Measurements from ENCODE around the gene PDCD1.
"Not testable (repeated sequence)": the region's sequence is repeated elsewhere in the genome, so short reads cannot be mapped to it uniquely, and the experiment has no call there.

Gene PDCD1

DNA sequence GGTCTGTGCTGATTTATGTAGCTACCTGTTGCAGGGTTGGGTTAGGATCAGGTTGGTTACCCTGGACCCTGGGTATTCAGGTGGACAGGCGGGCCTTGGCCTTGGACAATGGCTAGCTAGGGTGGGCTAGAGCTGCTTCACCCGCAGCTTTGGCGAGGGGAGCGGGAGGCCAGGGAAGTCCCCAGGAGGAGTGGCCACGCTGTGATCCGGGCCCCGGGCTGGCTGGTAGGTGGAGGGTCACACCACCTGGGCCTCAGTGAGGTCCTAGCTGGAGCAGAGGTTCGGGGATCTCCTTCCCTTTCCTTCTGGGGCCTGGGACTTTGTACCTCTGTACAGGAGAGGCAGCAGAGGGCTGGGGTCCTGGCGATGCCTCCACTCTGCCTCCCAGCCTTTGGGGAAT, 20.6 kb upstream of the PDCD1 start:
- in situ Hi-C loops (cut with MboI; ENCODE audit: low sequenced_read_pairs), result no loop called here

GRCh38 chr2:241877989-241878970, 19.6 kb upstream of the PDCD1 start:
- in situ Hi-C loops (cut with MboI; ENCODE audit: low sequenced_read_pairs), result no loop called here

GRCh38 chr2:241877197-241877685, 18.5 kb upstream of the PDCD1 start:
- in situ Hi-C loops (cut with MboI; ENCODE audit: low sequenced_read_pairs), result no loop called here

- in situ Hi-C loops (cut with MboI; ENCODE audit: low sequenced_read_pairs), result no loop called here
Measured at GRCh38 chr2:241876528-241877196, 18.0 kb upstream of the PDCD1 start.

GRCh38 chr2:241875754-241876527, 17.2 kb upstream of the PDCD1 start:
- in situ Hi-C loops (cut with MboI; ENCODE audit: low sequenced_read_pairs), result not testable (repeated sequence)

- in situ Hi-C loops (cut with MboI; ENCODE audit: low sequenced_read_pairs), result no loop called here
Measured at GRCh38 chr2:241874277-241874925, 15.7 kb upstream of the PDCD1 start.

GRCh38 chr2:241873803-241874110, 15.1 kb upstream of the PDCD1 start:
- in situ Hi-C loops (cut with MboI; ENCODE audit: low sequenced_read_pairs), result no loop called here

- in situ Hi-C loops (cut with MboI; ENCODE audit: low sequenced_read_pairs), result no loop called here
Measured at GRCh38 chr2:241873081-241873802, 14.5 kb upstream of the PDCD1 start.

GRCh38 chr2:241872313-241872642, 13.6 kb upstream of the PDCD1 start:
- in situ Hi-C loops (cut with MboI; ENCODE audit: low sequenced_read_pairs), result no loop called here

DNA sequence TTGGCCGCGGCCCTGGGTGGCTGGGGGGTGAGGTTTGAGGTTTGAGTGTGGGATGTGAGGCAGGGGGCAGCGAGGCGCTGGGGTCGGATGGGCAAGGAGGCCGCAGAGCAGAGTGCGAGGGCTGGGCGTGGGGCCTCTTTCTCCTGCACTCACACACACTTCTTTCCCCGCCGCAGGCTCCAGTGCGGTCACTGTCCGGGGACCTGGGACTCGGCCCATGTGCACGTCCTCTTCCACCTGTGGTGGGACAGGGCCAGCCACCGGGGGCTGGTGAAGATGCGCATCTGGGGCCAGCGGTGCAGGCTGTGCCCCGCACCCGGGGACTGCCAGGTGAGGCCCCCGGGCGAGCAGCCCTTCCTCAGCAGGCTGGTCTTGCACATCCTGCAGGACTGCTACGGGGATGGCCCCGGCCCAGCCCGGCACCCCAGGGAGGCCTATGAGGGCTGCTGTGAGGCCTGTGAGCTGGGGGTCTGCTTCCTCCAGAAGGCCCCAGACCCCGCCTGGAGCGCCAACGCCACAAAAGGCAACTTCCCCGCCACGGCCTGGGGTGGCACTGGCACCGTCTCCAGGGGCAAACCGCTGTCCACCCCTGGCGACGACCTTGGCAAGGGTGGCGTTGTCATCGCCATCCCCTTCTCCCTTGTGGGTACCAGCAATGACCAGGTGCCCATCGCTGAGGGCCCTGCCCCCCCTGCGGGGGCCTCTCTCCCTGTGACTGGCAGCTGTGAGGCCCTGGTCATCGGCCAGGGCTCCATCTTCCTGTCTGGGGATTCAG, 13.0 kb upstream of the PDCD1 start:
- in situ Hi-C loops (cut with MboI; ENCODE audit: low sequenced_read_pairs), result no loop called here

GRCh38 chr2:241870611-241871537, 12.2 kb upstream of the PDCD1 start:
- in situ Hi-C loops (cut with MboI; ENCODE audit: low sequenced_read_pairs), result no loop called here

- in situ Hi-C loops (cut with MboI; ENCODE audit: low sequenced_read_pairs), result no loop called here
Measured at GRCh38 chr2:241870081-241870541, 11.4 kb upstream of the PDCD1 start.

- in situ Hi-C loops (cut with MboI; ENCODE audit: low sequenced_read_pairs), result no loop called here
Measured at GRCh38 chr2:241869087-241869961, 10.6 kb upstream of the PDCD1 start, which contains the start of gene RTP5. Gene RTP5 (plus strand): TSS chr2:241869729. CDS start chr2:241869757, 28 bp downstream.

- in situ Hi-C loops (cut with MboI; ENCODE audit: low sequenced_read_pairs), result no loop called here
Measured at GRCh38 chr2:241868661-241869081, 10.0 kb upstream of the PDCD1 start.

- in situ Hi-C loops (cut with MboI; ENCODE audit: low sequenced_read_pairs), result no loop called here
Measured at GRCh38 chr2:241867776-241868420, 9.2 kb upstream of the PDCD1 start.

GRCh38 chr2:241866790-241867645, 8.3 kb upstream of the PDCD1 start:
- in situ Hi-C loops (cut with MboI; ENCODE audit: low sequenced_read_pairs), result no loop called here

All from HL-60/S4 treated with phorbol 12-myristate 13-acetate at 8.2 ng/mL for 4 days and 3 days (cell line).